Cardiac fibroblast (primary cell): ENCODE data around the gene TCL1B.
"Not testable (repeated sequence)": the region's sequence is repeated elsewhere in the genome, so short reads cannot be mapped to it uniquely, and the experiment has no call there.

Experiments
- DNase-seq, 2 donors: peaks; one replicate each; pipeline versions ENCODE4 v3.0.0 to v3.0.0-alpha.2; 2010; ENCODE audit warnings: low read depth in 2 of 2
- H3K4me3 ChIP-seq, 2 donors: replicated peaks in 1 of 2; 1 replicate in 1 of 2; 2 replicates in 1 of 2; pipeline ENCODE4 v1.5.1; 2011; ENCODE audit warnings: low read depth in 2 of 2, low read length in 2 of 2, mild to moderate bottlenecking in 2 of 2, moderate library complexity in 1 of 2
- CTCF ChIP-seq: IDR thresholded peaks from one replicate; pipeline ENCODE4 v1.5.1; 2011; ENCODE audit warnings: low read depth, mild to moderate bottlenecking, low read length, inconsistent platforms

Gene TCL1B

GRCh38 chr14:95725685-95726336 is 39.6 kb downstream of the TCL1B start:
- H3K4me3 ChIP-seq, result no peak overlapping the region
- TF ChIP-seq CTCF, result no peak
- no peak for DNase-seq

GRCh38 chr14:95727056-95727700 is 41.0 kb downstream of the TCL1B start:
- no peak overlapping the region for H3K4me3 ChIP-seq
- TF ChIP-seq CTCF, result no peak
- no peak for DNase-seq

- not testable (repeated sequence) for H3K4me3 ChIP-seq, DNase-seq
These were observed 43.3 kb downstream of the TCL1B start for GRCh38 chr14:95729402-95730028.

- H3K4me3 ChIP-seq, result no peak overlapping the region
- TF ChIP-seq CTCF, result no peak
- DNase-seq, result no peak
These were observed 43.9 kb downstream of the TCL1B start for GRCh38 chr14:95730126-95730525.

- H3K4me3 ChIP-seq, result no peak overlapping the region
- no peak for TF ChIP-seq CTCF
- DNase-seq, result no peak
These were observed 47.0 kb downstream of the TCL1B start for GRCh38 chr14:95733212-95733611.

- no peak overlapping the region for H3K4me3 ChIP-seq
- TF ChIP-seq CTCF, result no peak
- no peak for DNase-seq
These were observed 53.1 kb downstream of the TCL1B start for GRCh38 chr14:95739356-95739755.

- TF ChIP-seq CTCF, result no peak
- no peak for DNase-seq
- no peak overlapping the region for H3K4me3 ChIP-seq
These were observed 54.8 kb downstream of the TCL1B start for GRCh38 chr14:95741038-95741490.
